HG02943 (cell line): ENCODE data around the gene ARHGEF19.
A peak's percentile ranks its signal among the peaks of the same experiment; 100 is the strongest.
"Not testable (repeated sequence)": the region's sequence is repeated elsewhere in the genome, so short reads cannot be mapped to it uniquely, and the experiment has no call there.

Experiments used
- ATAC-seq: cut with Tn5 transposase; IDR thresholded peaks from one replicate; pipeline ENCODE4 v1.9.1; 2021; ENCODE audit warnings: mild to moderate bottlenecking, low read depth, moderate library complexity; ENCODE audit not compliant: unreplicated experiment

ARHGEF19 gene

DNA sequence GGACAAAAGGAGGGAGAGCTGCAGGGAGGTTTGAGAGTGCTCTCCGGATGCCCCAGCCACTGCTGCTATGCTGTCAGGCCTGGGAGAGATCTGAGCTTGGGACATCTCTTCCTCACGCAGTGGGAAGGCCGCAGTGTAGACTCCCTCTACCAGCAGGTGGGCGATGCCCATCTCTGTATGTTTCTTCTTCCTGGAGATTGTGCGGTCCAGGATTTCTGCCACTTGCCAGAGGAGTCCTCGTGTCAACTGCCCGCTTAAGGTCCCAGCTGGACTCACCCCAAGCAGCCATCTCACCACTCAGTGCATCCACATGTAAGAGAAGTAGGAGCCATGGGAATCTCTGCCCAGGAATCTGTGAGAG is 13.7 kb upstream of the ARHGEF19 start:
- ATAC-seq: no peak

- no peak for ATAC-seq
These were observed 12.0 kb upstream of the ARHGEF19 start for GRCh38 chr1:16224472-16224871.

DNA sequence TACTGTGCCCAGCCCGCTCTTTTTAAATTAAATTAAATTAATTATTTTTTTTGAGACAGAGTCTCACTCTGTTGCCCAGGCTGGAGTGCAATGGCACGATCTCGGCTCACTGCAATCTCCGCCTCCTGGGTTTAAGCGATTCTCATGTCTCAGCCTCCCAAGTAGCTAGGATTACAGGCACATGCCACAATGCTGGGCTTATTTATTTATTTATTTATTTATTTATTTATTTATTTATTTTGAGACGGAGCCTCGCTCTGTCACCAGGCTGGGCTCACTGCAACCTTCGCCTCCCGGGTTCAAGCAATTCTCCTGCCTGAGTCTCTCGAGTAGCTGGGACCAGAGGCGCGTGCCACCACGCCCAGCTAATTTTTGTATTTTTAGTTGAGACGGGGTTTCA is 10.3 kb upstream of the ARHGEF19 start:
- not testable (repeated sequence) for ATAC-seq

- no peak for ATAC-seq
These were observed 9.0 kb upstream of the ARHGEF19 start for GRCh38 chr1:16221499-16221898.

DNA sequence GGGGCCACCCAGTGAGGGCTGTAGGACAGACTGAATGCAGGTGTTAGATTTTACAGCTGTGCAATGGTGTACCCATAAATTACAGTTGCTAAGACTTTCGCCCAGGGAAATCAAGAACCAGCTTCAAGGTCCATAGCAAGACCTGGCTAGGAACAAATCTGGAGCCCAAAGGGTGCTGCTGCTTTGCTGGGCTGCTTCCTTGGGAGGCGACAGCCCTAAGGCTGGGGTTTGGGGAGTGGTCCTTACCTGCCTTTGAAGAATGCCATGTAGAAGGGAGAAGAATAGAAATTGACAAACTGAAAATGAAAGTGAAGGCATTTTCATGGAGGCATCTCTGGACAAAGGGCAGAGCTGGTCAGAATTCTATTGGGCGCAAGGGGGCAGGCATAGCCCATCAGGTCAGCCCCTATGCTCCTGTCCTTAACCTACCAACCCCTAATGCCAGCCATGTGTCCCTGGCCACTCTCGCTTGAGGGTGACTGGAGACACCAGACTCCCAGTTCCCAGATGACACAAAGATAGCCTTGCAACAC is 7.6 kb upstream of the ARHGEF19 start:
- ATAC-seq: no peak

DNA sequence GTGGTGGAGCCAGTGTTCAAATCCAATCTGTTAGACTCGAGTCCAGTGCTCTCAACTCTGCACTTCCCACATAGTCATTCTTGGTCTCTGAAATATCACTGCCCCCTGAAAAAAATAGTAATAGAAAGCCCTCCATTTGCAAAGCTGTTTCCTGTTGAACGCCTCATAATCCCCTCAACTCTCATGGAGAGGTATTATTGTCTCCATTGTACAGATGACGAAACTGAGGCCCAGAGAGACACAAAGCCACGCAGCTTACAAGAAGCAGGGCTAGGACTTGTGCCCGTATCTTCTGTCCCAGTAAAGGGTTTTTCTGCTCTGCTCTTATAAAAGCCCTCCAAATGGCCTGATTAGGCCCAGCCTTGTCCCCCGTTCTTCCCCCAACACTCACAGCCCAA is 6.2 kb upstream of the ARHGEF19 start:
- ATAC-seq: no peak

DNA sequence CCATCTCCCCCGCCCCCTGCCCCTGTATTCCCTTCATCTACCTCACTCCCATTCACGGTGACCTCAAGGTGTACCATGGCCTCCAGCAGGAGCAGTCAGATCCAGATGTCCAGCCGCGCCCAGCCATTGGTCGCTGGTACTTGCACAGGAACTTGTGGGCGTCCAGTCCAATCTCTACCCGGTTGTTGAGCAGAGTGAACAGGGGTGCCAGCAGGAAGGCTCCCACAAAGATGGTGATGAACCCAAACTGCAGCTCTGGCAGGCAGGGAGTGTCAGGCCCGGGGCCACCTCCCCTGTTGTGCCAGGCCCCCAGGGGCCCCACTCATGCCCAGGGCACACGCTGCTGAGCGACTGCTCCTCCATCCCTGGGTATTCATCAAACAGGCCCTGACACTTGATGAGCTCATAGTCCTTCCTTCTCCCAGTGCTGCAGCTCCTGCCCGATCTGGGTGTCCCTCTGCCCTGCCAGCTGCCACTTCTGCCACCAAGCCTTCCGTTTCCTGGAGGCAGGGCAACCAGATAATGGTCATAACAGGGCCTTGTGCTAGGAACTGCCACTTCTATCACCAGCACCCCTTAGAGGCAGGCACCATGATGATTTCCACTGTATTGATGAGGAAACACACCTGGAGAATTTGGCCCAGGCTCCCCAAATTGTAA is 5.7 kb upstream of the ARHGEF19 start:
- ATAC-seq: no peak

DNA sequence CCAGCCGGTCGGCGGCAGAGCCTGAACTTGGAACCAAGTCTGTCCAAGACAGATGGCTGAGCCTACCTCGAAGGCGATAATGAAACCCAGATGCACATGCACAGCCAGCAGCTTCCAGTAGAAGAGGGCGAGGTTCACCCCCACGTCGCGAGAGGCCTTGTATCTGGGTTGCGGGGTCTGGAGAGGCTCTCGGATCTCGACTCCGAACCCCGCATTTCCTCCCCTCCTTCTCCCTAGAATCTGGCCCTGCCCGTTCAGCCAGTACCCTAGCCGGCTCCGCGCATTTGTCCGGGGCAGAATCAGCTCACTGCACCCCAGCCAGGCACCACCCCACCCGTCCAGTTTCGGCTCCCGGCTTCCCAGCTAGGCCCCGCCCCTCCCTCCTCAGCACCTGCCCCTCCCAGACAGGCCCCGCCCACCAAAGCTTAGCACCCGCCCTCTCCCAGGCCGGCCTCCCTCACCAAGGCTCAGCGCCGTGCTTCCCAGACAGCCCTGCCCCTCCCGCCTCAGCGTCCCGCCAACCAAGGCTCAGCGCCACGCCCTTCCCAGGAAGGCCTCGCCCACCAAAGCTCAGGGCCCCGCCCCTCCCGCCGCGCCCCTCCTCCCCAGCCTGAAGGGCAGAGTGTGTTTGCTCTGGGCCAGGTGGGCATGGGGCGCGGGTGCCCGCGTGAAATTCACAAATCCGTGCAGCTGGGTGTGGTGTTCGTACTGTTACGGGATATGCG is 4.8 kb upstream of the ARHGEF19 start:
- peak; percentile 72 for ATAC-seq

DNA sequence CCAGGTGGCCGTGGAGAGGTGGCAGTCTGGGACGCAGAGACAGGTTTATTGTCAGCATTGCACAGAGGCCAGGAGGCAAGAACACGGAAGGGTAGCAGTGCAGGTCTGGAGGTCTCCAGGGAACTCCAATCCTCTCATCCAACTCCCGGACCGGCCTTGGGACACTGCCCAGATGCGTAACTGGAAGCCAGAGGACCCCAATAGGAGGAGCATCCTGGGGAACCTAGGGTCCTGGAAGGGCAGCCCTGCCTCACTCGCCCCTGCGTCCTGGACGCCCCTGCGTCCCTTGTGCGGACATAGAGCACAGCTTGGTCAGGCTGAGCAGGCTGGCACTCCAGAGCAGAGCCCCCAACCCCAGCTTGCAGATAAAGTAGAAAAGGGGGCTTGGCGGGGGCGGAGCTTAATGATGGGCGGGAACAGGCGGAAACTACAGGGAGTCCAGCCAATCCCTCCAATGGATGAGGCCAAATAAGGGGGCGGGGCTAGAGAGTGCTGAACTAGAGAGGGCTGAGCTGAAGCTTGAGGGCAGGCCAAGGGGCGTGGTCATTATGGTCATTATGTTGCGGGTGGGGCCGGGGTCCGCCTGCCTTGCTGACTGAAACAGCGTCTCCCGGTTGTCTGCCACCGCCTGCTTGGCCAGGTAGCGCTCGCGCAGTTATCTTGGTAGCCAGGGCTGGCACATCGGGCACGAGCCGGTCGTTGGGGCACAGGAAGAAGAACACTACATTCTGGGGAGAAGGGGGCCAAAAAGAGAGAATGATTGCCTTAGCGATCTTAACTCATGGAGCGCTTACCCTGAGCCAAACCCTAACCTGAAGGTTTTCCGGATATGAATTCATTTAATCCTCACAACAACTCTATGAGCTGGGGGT is 3.7 kb upstream of the ARHGEF19 start:
- no peak for ATAC-seq

GRCh38 chr1:16215240-16215639 is 2.8 kb upstream of the ARHGEF19 start:
- not testable (repeated sequence) for ATAC-seq

- not testable (repeated sequence) for ATAC-seq
These were observed 1.1 kb upstream of the ARHGEF19 start for GRCh38 chr1:16213544-16213943.

DNA sequence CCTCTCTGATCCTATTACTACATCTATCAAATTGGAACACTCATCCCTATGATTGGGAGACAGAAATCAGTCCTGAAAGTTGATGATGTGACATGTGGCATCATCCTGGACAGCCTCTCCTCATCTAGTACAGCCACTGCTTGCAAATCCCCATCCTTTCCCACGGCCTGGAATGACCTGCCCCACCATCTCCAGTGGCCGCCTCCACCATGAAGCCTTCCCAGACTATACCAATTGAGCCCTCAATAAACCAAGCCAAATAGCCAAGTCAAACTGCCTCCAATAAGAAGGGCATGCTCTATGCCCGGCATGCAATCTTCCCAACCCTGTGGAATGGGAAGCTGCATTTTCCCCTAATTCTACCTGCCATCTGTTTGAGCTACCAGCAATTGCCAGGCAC is 561 bp upstream of the ARHGEF19 start:
- ATAC-seq: no peak

- no peak for ATAC-seq
These were observed 628 bp downstream of the ARHGEF19 start for GRCh38 chr1:16211824-16212223.

DNA sequence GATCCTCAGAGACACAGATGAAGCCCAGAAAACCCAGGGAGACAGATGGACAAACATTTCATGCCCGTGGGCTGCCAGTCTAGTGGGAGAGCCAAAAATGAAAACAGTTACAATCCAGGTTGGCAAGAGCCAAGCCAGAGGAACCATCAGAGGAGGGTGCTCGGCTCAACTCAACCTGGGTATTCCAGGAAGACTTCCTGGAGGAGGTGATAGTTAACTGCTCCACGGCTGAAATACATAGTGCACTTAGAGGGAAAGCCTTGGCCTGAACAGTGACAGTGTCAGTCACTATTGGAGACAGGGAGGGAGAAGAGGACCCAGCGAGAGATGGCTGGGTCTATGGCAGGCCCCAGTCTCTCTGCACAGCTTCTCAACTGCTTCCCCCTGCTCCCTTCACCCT is 1.9 kb downstream of the ARHGEF19 start:
- no peak for ATAC-seq

- no peak for ATAC-seq
These were observed 2.5 kb downstream of the ARHGEF19 start for GRCh38 chr1:16209847-16210407.

DNA sequence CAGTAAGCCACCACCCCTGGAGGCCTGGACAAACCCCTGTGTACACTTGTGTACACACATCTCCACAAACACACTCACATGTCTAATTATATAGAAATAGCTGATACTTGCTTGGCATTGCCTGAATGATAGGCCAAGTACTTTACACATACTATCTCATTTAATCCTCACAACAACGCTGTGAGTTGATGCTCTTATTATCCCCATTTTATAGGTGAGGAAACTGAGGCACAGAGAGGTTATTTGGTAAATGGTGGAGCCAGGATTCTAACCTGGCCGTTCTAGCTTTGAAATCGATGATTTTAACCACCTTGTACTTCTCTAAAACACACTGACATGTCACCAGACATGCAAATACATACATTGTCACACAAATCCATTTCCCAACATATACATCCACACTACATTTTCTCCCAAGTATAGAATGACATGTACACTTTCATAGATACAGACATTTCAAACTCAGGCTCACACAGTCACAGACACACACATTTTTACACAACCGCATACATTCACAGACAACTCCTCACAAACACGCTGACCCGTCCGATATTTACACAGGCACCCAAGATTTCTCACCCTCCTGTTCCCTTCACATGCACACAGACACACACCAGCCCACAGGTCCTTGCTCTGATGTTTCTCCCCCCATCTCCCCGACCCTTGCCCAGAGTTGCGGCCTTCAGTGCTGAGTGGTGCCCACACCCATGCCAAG is 3.2 kb downstream of the ARHGEF19 start:
- ATAC-seq: no peak

GRCh38 chr1:16208270-16208987 is 4.0 kb downstream of the ARHGEF19 start:
- no peak for ATAC-seq

GRCh38 chr1:16207318-16208269 is 4.9 kb downstream of the ARHGEF19 start:
- no peak for ATAC-seq
